ENCODE measurements around the gene BLMH.

GRCh38 chr17:30222251-30222650 is 69.5 kb downstream of the BLMH start:
- TF ChIP-seq CTCF (IDR thresholded peaks at IDR 0.05), result no peak
- no peak for TF ChIP-seq EZH2 (IDR thresholded peaks at IDR 0.05; ENCODE audit: borderline replicate concordance, insufficient read depth, low read depth, low read length, poor library complexity, severe bottlenecking)

All from B cell (primary cell).